GF-D8 (cell line): ENCODE measurements around the gene HBEGF.
A peak's percentile ranks its signal among the peaks of the same experiment; 100 is the strongest.
"Not testable (repeated sequence)": the region's sequence is repeated elsewhere in the genome, so short reads cannot be mapped to it uniquely, and the experiment has no call there.

Experiments used
- DNase-seq: peaks from one replicate; lab custom pipeline; 2025; lab: John Stamatoyannopoulos, UW

HBEGF gene

GRCh38 chr5:140360681-140361479 is 14.5 kb upstream of the HBEGF start:
- DNase-seq = no peak

DNA sequence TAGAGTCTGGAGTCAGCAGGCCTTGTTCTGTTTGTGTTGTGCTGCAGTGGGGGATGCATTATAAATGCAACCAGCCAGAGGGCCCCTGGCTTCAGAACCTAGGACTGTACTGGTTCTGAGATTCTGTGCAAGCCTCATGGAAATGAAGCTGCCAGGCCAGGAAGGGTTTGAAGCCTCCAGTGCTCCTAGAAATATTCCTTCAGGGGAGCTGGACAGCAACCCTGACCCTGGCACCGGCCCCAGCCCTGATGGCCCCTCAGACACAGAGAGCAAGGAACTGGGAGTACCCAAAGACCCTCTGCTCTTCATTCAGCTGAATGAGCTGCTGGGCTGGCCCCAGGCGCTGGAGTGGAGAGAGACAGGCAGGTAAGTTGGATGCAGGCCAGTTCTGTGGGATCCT is 13.7 kb upstream of the HBEGF start, which contains the start of gene SLC4A9:
SLC4A9 (plus strand) TSS at position 94 of the 400 bp plus-strand sequence; CDS start at position 137, 43 bp downstream.
- no peak for DNase-seq

DNA sequence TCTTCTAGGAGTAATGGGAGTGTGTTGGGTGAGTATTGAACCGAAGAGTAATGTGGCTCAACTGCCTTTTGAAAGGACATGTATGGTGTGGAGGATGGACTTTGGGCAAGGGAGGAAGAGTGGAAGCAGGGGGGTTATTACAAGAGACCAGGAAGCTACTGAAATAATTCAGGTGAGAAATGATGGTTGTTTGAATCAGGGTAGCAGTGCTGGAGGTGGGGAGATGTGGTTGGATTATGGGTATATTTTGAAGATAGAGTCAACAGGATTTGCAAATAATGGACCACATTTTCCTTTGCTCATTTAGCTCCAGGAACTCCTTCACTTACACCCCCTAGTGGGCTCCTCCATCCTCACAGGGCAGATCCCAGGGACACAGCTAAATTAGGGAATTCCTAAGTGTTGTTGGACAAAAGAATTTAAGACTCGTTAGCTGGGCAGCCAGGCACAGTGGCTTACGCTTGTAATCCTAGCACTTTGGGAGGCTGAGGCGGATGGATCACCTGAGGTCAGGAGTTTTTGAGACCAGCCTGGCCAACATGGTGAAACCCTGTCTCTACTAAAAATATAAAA is 12.4 kb upstream of the HBEGF start:
- no peak for DNase-seq

GRCh38 chr5:140357726-140358093 is 11.3 kb upstream of the HBEGF start:
- DNase-seq = no peak

DNA sequence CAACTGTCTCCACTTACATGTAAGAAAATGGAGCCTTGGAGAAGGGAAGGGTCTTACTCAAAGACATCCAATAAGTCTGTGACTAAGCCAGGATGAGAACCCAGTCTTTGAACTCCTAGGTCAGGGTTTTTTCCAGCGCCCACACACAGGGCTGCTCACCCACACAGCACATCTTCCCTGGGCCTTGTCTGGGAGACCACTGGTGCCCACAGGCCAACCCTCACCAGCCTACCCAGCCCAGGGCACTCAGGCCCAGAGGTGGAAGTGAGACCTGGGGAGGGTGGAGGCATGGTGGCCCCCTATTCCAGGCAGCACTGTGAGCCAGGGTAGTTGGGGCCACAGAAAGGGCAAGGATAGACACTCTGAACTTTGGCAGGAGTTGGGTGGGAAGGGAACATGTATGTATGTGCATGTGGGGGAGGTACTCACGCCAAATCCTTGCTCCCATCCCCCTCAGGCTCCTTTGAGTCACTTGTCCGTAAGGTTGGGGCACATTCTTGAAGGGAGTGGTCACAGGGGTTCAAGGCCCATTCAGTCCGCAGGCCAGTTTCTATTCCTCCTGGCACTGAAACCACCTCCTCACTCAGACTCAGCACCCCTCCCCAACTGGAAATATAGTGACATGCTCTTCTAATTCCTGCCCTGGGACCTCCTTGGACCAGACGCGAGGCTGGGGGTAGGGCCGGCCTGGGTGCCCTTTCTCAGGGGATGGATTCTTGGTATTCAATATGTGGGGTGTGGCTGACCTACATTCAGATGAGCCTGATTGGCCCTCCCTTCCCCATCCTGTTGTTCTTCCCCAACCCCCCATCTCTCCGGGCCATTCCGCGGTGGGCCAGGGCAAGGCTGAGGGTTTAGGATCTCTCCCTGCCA is 10.7 kb upstream of the HBEGF start:
- no peak for DNase-seq

GRCh38 chr5:140355546-140355945 is 9.1 kb upstream of the HBEGF start:
- DNase-seq = peak; percentile 38

GRCh38 chr5:140351609-140352334 is 5.4 kb upstream of the HBEGF start:
- no peak for DNase-seq

GRCh38 chr5:140349244-140349643 is 2.8 kb upstream of the HBEGF start:
- no peak for DNase-seq

- no peak for DNase-seq
These were observed 1.7 kb upstream of the HBEGF start for GRCh38 chr5:140348104-140348503.

GRCh38 chr5:140347360-140347759 is 957 bp upstream of the HBEGF start:
- DNase-seq = no peak

DNA sequence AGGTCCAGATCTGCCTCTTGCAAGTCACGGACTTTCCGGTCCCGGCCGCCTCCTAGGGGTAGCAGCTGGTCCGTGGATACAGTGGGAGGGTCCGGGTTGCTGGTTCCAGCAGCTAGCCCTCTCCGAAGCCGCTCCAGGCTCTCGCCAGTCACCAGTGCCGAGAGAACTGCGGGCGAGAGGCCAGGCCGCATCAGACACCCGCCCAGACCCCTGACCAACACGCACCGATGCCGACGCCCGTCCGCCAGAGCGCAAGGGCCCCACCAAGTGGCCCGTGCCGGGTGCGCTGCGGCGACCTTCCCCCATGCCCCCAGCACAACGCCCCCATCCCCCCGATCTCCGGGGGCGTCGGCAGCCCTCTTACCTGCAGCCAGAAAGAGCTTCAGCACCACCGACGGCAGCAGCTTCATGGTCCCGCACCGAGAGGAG is 470 bp downstream of the HBEGF start:
- DNase-seq = no peak

DNA sequence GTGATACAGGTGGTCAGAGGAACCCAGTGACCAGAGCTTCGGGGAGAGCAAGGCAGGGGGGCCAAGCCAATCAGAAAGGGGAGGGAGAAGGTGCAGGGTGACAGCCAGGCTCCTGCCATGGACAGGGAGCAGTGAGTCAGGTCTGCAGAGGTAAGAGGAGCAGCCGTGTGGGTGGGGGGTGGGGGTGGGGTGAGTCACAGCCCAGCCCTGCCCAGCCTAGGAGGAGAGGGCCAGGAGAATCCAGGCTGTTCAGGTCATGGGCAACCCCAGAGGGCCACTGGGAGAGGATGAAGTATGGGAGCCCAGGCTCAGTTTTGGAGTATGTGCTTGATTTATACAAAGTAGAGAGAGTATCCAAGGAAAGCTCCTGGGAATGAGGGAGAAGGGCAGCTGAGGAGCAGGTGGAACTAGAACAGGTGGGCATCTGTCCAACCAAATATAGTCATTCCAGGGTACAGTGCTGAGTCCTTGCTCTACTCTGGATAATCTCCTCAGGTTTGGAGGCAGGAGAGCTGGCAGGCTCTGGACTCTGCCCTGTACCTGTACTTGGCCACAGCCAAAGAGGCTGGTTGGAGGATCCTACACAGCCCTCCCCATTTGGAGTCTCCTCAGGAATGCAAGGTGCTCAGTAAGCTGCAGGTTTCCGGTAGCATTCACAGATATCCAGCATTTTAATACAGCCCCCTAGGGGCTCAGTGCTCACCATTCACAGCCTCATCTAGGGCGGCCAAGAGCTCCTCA is 1.6 kb downstream of the HBEGF start:
- no peak for DNase-seq

- DNase-seq = not testable (repeated sequence)
These were observed 2.6 kb downstream of the HBEGF start for GRCh38 chr5:140343849-140344248.

GRCh38 chr5:140342896-140343295 is 3.5 kb downstream of the HBEGF start:
- peak; percentile 15 for DNase-seq

DNA sequence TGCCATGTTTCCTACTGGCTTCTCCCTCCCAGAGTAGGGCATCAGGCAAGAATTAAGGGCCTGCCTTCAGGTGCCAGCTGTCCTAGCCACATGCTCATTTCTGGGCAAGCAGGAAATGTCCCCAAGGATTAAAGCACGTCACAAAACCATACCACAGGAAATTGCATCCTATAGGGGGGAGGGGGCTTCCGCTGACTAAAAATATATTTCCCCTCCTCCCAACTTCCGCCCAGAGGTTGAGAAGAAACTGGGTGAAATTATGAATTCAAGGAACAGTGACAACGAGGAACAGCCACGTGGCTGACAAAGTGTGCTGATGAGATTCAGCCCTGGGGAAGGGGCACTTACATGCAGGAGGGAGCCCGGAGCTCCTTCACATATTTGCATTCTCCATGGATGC is 4.1 kb downstream of the HBEGF start:
- peak; percentile 79 for DNase-seq

DNA sequence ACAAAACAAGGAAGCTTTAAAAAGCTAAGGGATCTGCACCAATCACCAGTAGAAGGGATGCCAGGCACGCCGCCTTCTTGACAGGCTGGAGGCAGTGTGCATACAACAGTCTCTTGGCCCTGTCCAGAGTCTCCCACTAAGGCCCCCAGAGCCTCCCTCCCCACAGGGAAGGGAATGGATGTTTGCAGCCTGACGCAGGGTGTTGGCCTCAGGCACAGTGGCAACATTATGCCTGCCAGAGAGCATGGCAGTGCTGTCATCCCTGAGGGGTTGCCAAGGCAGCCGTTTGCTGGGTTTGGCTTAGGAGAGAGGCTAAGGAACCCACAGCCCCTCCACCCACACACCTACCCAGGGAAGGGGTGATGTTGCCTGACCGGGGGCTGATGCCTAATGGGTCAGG is 4.8 kb downstream of the HBEGF start:
- DNase-seq = no peak

GRCh38 chr5:140340605-140341121 is 5.7 kb downstream of the HBEGF start:
- no peak for DNase-seq

GRCh38 chr5:140339636-140340035 is 6.8 kb downstream of the HBEGF start:
- DNase-seq = no peak

DNA sequence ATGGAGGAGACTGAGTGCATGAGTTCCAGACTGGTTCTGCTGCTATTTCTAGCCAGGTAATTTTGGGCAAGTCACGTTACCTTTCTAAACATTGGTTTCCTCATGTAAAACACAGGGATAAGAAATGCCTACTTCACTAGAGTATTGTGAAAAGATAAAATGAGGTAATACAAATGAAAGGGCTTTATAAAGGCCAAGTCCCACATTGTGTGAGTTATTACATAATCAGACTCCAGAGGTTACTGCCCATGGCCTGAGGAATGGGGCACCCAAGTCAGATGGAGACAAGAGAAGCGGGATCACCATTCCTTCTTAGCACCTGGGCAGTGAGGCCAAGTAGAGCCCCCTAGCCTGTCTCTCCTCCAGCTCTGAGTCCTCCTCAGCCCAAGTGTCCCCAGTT is 7.5 kb downstream of the HBEGF start:
- DNase-seq = no peak

- DNase-seq = no peak
These were observed 8.1 kb downstream of the HBEGF start for GRCh38 chr5:140338336-140338735.

- DNase-seq = no peak
These were observed 8.5 kb downstream of the HBEGF start for GRCh38 chr5:140337880-140338279.
